Activated CD4-positive, alpha-beta T cell treated with anti-CD3 and anti-CD28 coated beads, Interleukin-2, Interleukin-4, amounts not matched to agents 100 ng/mL and 50 ng/mL, durations not matched to agents 16 hours and 8 hours (primary cell): ENCODE data around the gene GRK3.
A peak's percentile ranks its signal among the peaks of the same experiment; 100 is the strongest.

Experiments used
- DNase-seq: peaks from one replicate; pipeline ENCODE4 v3.0.0-alpha.2; 2020; ENCODE audit warnings: low spot score

The GRK3 gene

DNA sequence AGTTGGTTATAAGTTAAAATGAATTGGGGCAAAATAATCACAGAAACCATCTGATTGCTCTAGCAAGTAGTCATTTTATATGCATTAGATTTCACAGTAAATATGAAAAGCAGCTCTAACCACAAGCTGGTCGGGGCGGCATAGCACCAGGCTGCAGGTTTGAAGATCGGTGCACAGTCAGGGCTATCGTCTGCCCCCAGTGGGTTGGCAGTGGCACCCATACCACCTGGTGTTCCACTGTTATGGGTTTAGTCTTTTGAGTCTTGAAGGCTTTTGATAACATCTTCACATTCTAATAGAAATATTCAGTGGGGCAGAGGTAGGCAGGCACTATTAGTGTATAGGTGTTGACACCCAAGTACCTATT lies 62.1 kb downstream of the GRK3 start:
- DNase-seq: no peak

DNA sequence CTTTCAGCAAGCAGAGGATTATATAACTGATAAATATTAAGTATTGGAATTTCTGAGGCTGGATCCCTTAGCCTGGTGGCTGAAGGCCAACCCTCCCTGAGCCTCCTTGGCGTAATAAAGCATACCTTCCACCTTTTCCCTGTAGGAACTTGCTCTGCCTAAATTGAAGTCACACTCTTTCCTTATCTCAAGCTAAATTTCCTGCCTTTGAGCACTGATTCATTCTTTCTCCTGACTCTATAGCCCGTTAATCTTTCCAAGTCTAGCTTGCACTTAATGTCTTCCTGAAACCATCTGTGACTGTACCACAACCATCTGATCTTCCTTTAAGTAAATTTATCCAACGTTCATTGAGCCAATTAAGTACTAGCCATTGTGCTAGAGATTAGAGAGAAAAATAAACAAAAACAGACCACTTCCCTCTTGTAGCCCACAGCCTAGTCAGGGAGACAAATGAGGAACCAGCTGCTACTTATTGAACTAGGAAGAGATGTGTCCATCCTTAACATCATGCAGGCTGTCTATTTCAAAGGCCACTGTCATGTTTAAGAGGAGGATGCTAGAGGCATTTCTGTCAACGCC lies 62.9 kb downstream of the GRK3 start:
- no peak for DNase-seq

DNA sequence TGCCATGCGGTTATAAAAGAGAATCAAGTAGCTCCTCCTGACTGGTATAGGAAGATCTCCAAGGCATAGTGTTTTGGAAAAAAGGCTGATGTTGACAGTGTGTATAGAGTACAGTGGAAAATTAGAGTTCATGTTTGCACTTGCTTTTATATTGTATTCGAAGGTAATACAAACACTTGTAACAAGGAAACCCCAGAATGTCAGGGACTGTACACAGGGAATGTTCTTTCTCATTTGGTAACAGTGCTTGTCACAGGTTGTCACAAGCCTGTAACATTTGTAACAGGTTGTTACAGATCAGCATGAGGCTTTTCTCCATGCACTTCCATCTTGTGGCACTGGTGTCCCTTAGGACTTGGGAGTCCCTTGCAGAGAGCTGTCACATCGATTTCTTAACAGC lies 64.0 kb downstream of the GRK3 start:
- DNase-seq: no peak

DNA sequence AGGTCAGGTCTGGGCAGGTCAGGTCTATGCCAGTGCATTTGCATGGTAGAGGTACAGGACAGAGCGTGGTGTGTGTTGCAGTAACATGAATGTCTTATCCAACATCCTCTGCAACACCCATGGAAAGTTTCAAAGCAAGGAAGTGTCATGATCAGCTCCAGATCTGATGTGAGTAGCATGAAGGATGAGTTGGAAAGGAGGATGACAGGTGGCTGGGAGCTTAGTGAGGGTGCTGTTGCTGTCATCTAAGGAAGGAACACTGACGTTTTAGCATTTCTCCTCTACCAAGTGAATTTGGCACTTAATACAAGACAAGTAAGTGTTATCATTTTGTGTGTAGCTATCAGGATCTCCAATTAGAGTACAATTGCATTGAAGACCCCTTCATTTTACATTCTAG lies 65.1 kb downstream of the GRK3 start:
- no peak for DNase-seq

DNA sequence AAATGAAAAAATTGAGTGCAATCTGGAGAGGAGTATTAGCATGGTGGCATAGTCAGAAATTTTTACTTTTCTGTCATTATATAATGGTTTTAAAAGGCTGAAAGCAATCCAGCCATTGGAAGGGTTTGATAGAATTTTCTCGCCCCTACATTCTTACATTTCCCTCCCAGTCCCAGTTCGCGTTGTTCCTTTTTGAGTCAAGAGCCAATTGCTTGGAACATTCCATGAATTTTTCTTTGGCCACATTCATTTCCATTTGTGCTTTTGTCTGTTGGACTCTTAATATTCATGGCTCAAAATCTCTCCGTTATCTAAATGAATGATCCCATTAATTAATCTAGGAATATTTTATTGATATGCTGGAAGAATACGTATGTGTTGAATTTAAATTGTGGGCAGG lies 66.0 kb downstream of the GRK3 start:
- DNase-seq: no peak

DNA sequence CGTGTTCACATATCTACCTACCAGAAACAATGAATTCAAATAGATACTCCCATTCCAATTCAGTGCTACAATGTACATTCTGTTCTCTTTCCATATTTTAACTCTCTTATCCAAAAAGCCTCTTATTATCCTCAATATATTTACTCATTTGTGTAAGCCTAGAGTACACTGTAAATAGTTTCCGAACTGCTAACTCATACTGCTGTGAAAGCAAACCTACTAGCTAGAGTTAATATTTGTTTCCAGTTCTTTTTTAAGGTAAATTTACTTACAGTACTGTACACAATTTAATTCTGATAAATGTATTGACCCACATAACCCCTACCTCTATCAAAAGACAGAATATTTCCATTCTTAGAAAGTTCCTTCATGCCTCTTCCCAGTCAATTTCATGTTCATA lies 71.8 kb downstream of the GRK3 start:
- no peak for DNase-seq

DNA sequence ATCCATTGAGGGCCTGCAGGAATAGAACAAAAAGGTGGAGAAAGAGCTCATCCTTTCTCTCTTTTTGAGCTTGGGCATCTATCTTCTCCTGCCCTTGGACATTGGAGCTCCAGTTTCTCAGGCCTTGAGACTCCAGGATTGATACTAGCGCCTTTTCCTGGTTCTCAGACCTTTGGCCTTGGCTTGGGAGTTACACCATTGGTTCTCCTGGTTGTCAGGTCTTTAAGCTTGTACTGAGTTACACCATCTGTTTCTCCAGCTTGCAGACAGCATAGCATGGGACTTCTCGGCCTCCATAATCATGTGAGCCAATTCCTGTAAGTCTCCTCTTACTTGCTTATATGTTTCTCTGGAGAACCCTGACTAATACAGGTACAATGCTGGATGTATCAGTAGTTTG lies 72.6 kb downstream of the GRK3 start:
- no peak for DNase-seq

DNA sequence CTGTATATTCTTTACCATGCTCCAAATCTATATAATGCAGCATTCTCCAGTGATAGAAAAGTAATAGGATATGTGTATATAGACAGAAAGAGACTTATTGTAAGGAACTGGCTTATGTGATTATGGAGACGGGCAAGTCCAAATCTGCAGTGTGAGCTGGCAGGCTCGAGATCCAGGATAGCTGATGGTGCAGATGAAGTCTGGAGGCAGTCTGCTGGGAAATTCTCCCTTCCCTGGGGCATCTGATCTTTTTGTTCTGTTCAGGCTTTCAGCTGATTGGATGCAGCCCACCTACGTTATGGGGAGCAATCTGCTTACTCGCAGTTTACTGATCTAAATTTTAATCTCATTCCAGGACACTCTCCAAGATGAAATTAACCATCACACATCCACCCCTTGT lies 73.2 kb downstream of the GRK3 start:
- DNase-seq: no peak

DNA sequence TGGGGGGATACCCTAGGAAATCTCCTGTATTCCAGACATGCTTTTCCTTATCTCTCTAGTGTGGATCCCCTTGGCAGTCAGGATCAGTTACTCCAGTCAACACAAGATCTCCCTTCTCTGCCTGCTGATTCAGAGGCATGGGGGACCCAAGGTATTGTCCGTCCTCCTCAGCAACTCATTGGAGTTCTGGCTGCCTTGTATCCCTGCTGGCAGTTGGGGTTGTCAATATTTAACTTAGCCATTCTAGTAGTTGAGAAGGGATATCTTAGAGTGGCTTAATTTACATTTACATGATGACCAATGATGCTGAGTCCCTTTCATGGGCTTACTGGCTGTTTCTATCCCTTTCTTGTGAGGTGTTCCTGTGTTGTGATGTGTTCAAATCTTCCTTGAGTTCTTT lies 74.2 kb downstream of the GRK3 start:
- no peak for DNase-seq

DNA sequence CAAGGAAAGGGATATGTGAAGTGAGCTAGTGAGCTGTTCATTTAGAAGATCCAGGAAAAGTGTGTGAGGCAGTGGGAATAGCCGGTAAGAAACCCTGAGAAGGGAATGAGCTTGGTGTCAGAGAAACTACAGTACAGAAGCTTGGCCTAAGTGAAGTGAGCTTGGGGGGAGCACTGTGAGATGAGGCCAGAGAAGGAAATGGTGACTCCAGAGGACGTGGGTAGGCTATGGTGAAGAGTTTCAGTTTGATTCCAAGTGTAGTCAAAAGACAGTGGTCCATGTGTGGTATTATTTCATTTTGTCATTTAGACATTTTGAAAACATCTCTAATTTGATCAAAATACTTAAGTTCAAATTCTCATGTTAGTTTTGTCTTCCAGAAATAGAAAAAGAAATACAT lies 77.2 kb downstream of the GRK3 start:
- no peak for DNase-seq

DNA sequence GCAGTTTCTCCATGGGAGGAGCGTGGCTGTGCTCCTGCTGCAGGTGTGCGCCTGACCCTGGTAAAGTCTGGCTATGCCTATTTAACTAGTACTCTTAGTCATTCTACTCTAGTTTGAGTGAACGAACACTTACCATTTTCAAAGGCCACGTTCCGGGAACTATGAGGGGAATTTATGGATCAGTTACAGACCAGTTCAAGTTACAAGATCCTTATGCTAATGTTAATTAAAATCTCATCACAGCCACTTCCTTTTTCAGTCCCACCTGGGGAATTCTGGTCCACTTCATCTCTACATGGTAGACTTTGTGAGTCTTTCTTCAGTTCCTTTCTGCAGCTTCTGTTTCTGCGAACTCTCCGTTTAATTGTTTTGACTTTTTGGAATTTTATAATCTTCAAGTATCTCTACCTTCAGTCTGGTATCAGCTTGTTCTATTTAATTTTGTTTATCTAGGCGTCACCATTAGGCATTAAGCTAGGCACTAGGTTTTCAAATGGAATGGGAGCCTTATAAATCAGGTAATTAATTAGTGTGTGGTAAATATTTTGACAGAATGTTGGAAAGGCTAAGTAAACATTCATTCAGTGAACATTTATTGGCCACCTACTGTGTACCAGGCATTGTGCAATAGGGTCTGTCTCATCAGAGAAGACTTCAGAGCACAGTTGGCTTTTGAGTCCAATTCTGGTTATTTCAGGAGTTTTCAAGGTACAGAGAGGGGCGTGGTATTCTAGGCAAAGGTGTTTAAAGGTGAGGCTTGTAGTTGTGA lies 78.9 kb downstream of the GRK3 start:
- DNase-seq: no peak

DNA sequence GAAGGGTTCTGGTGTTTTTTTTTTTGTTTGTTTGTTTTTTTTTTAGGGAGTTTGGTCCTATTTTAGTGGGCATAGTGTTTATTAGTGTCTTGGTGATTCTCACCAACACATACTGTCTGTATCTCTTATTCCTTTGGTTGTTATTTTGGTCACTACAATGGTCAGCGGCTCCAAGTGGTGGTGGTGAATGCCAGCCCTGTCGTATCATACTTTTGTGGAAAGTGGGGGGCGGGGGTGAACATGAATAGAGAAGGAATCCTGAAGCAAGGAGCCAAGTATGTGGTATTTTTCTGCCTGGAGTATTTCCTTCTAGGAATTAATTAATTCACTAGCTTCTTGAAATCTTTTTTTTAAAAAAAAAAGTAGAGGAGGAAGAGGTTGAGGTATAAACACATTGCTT lies 79.6 kb downstream of the GRK3 start:
- DNase-seq: no peak

DNA sequence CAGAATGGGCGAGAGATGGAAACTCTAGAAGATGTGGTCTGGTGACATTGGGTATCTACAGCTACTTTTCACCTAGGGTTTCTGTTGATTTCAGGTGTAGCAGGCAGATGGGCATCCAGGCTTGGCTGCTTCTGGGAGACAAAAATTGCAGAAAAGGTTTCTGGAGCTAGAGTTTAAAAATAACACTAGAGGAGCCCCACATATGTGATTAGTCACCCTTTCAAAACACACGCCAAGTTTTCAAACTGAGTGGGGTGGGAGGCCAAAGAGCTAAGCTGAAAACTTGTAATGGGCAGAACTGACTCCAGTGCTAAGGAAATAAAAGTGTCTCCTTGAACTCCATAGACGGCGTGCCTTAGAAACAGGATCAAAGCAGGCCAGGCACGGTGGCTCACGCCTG lies 80.8 kb downstream of the GRK3 start:
- no peak for DNase-seq

DNA sequence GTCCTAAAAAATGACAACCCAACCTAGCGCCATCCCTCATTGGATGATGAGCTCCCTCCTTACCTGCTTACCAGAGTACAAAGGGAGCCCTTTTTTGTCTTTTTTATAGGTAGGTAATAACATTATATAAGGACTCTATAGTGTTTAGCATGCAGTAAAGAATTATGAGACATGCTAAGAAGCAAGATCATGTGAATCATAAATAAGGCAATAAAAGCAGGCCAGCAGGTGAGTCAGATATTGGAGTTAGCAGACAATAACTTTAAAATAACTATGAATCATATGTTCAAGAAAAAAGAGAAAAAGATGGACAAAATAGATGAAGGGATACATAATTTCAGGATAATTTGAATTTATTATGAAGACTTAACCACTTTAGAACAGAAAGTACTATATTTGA lies 81.5 kb downstream of the GRK3 start:
- no peak for DNase-seq

DNA sequence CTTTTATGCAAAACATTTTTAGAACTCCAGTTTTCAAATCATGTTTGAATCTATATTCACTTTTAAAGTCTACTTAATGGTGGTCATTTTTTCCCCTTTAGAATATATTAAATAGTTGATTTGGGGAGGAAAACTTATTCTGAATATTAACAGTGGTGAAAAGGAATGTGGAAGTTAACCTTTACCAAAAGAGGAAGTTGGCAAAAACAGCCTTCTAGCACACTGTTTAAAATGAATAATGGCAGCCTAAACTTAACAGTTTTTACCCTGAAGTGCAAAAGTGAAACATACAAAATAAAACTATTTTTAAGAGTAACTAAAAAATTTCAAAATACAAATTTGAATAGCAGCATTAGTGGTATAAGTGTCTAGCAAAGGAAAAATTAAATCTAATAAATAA lies 86.4 kb downstream of the GRK3 start:
- DNase-seq: no peak

DNA sequence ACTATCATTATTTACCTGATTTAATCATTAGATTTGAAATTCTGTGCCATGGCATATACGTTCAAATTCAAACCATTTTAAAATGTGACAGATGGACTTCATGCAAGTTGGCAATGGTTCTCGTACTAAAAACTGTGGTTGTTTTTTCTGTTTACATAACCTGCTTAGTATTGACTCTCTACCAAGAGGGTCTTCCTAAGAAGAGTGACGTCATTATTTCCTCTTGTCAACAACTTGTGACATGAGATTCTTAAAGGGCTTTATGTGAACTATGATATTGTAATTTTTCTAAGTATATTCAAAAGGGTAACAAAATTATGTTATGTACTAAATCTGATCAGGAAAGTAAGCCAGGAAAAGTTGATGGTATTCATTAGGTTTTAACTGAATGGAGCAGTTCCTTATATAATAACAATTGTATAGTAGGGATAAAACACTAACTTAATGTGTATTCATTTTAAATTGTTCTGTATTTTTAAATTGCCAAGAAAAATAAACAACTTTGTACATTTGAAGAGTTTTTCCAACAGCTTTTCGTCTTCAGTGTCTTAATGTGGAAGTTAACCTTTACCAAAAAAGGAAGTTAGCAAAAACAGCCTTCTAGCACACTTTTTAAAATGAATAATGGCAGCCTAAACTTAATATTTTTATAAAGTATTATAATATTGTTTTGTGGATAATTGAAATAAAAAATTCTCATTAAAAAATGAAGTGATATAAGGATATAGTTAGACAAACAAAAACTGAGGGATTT lies 87.0 kb downstream of the GRK3 start:
- DNase-seq: no peak

DNA sequence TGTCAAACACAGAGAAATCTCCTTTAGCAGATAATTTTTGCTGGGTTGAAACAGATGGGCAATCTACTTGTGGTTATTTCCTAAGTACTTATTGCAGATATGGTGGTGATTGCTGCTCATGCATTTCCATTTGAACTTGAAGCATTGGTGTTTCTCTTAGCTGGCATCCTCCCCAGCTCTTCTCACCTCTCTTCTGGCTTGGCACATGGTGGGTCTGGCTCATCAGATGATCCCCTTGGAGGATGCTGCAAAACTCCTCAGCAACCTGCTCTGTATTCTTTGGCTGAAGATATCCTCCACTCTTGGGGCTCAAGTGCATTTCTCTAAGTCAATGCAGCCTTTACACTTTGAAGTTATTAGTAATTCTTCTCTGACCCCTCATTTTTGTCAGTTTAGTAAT lies 90.2 kb downstream of the GRK3 start:
- DNase-seq: no peak

DNA sequence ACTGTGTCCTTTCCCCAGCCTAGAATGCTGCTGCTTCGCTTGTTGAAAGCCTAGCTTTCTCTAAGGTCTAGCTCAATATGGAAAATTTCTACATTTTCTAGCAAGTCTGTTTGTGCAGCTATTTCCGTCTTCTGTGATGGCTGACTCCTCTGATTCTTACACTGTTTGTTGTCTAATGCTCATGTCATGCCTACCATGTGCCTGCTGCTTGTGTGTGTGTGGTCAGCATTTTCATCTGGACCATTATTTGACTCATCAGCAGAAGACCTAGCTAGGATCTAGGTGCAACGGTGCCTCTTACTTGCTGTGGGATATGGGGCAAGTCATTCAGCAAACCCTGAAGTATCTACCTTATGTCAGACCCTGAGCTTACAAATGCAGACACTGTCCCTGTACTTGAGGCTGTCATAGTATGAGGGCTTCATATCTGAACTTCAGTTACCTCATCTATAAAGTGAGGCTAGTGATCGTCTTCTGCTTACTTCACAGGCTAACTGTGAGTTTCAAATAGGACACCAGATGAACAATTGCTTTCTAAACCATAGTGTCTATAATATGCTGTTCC lies 91.0 kb downstream of the GRK3 start:
- DNase-seq: no peak

DNA sequence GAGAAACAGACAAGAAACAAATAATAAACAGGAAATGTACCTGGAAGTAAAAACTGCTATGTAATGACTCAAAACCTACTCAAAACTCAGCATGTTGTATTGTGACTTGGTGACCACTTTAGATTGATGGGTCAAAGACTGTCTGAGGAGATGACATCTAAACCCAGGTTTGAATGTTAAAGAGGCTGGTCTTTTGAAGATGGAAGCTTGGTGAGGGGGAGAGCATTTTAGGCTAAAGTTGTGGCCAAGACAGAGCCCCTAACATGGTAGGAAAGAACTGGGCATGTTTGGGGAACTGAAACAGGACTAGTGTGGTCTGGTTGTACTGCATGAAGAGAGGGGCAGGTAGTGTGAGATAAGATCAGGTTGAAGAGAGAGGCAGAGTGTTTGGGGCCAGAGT lies 92.2 kb downstream of the GRK3 start:
- DNase-seq: peak; percentile 17

DNA sequence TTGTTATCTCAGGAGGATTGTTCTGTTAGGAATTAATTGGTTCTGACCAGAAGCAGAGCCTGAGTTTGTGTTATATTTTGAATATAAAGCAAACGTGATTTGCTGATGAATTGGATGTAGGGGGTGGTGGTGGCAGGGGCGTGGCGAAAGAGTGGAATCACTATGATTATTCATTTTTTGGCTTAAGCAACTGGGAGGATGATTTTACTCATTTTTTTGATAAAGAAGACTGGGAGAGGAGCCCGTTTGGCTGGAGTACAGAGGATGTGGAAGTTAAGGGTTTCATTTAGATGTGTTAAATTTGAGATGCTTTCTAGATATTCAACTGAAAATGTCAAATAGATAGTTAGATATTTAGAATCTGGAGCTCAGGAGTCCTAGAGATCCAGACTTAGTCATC lies 94.2 kb downstream of the GRK3 start:
- DNase-seq: no peak

DNA sequence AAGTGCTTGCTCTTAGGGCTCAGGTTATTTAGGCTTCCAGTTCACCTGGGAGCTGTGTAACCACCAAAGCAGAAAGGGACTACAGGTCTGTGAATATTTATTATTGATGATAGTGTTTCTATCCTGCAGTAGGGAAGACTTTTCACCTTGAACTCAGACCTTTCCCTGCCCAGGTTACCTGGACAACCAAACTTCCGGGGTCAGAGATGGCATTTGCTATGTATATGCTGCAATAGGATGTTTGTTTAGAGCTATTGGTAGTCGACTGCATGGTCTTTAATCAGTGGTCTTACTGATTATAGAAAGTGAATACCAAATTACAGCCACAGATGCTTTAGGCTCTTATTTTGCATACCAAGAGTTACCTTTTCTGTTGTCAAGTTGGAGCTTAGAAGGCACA lies 94.9 kb downstream of the GRK3 start:
- DNase-seq: no peak

DNA sequence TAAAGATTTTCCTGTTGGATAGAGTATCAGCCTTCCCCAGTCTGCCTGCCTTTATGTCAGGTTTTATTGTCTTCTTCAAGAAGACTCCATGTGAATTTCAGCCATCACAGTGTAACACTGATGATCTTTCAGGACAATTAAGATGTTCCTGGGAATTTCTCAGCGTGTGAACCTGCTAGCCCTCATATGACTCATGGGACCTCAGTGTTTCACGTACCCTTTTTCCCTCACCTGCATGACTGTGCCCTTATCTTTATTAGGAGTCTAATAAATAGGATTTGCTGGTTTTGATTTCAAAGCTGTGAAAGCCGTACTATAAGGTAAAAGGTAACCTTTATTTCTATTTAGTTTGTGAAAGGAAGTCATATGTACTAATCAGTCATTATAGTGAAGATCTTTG lies 95.9 kb downstream of the GRK3 start:
- DNase-seq: no peak

DNA sequence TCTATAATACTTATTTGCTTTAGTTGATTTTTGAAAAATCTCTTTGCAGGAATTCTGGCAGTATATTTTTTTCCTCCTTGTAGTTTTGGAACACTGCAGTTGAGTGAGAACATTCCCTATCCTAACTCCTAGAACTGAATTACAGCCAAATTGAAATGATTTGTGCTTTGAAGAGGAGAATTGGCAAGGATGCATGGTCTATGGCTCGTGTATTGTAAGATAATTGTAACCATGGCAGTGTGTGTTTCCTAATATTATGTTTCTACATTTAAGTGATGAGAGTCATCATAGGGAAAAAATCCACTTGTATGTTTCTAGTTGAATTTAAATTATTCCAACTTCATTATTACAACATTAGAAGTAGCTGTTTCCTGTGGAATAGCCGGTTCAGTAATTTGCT lies 96.6 kb downstream of the GRK3 start:
- DNase-seq: no peak
